Measurements from ENCODE around the gene ZIC2.
"Not testable (repeated sequence)": the region's sequence is repeated elsewhere in the genome, so short reads cannot be mapped to it uniquely, and the experiment has no call there.

Gene ZIC2

DNA sequence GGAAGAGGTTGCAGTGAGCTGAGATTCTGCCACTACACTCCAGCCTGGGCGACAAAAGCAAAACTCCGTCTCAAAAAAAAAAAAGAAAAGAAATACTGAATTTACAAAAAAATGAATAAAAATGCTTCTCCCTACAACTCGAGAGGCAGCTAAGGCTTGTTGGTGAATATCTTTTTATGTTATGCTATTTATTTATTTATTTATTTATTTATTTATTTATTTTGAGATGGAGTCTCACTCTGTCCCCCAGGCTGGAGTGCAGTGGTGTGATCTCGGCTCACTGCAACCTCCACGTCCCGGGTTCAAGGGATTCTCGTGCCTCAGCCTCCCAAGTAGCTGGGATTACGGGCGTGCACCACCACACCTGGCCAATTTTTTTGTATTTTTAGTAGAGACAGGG is 51.1 kb downstream of the ZIC2 start:
- DNase-seq: not testable (repeated sequence)

DNA sequence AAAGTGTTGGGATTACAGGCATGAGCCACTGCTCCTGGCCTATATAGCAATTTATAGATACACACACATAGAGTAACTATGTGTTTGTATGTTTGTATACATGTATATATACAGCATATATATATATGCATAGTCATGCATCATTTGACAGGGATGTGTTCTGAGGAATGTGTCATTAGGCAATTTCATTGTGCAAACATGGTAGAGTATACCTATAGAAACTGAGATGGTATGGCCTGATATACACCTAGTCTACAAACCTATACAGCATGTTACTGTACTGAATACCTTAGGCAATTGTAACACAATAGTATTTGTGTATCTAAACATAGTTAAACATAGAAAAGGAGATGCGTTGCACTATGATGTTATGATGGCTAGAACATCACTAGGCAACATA is 54.4 kb downstream of the ZIC2 start:
- no peak for DNase-seq
